NCI-H2081 (cell line): Measurements from ENCODE around the gene CCND3.

ENCODE experiments used
- DNase-seq, 2 experiments: peaks; one replicate each; lab custom pipeline; 2025; lab: John Stamatoyannopoulos, UW

The CCND3 gene

DNA sequence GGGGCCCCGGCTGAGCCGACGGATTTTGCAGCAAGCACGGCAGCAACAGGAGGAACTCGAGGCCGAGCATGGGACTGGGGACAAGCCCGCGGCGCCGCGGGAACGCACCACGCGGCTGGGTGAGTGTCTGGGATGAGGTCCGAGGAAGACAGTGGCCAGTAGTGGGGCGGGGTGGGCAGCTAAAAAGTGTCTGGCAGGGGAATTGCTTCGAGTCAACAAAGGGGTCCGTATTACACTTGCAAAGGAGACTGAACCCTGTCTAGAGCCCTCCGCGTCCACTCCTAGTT lies 20.0 kb downstream of the CCND3 start:
- peak in 1 of 2 experiments; percentile 42 for DNase-seq

- peak; percentile 86 to 88 for DNase-seq
Measured at GRCh38 chr6:41920921-41921711, 20.5 kb downstream of the CCND3 start, which contains the start of the genes BYSL and MED20. Gene BYSL, plus strand, starts transcription at chr6:41921499. Its CDS starts 64 bp downstream, at chr6:41921563. Gene MED20, minus strand, starts transcription at chr6:41921139. Its CDS starts 121 bp downstream, at chr6:41921018.

- no peak for DNase-seq
Measured at GRCh38 chr6:41917528-41917927, 24.1 kb downstream of the CCND3 start.

DNA sequence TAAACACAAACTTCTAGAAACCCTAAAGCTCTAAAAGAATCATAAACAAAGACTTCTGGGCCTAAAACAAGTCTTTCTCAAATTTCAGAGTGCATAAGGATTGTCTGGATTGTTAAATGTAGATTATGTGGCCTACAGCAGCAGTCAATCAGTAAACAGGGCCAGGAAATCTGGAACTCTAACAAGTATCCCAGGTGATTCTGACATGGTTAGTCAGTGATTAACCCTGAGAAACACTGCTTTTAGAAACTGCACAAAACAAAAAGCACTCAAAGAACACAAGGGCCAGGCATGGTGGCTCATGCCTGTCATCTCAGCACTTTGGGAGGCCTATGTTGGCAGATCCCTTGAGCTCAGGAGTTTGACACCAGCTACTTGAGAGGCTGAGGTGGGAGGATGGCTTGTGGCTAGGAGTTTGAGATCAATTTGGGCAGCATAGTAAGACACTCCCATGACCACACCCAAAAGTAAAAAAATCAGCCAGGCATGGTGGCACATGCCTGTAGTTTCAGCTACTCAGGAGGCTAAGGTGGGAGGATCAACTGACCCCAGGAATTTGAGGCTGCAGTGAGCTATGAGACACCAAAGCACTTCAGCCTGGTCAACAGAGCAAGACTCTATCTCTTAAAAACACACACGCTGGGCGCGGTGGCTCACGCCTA lies 26.6 kb downstream of the CCND3 start:
- DNase-seq: no peak

DNA sequence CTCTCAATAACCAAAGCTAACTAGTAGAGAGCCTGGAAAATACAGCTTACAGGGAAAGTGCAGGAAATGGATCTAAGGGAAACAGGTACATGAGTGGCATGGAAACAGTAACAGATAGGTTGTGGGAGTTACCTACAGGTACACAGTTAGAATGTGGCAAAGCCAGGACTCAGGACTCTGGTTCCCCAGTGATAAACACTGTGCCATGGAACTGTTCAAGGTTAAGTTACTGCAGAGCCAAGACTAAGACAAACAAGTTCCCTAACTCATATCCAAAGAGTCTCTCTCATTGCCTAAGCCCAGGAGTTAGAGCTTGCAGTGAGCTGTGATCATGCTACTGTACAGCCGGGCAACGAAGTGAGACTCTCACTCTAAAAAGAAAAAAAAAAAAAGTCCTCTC lies 27.3 kb downstream of the CCND3 start:
- DNase-seq: no peak

GRCh38 chr6:41909727-41910126 lies 31.9 kb downstream of the CCND3 start:
- no peak for DNase-seq

DNA sequence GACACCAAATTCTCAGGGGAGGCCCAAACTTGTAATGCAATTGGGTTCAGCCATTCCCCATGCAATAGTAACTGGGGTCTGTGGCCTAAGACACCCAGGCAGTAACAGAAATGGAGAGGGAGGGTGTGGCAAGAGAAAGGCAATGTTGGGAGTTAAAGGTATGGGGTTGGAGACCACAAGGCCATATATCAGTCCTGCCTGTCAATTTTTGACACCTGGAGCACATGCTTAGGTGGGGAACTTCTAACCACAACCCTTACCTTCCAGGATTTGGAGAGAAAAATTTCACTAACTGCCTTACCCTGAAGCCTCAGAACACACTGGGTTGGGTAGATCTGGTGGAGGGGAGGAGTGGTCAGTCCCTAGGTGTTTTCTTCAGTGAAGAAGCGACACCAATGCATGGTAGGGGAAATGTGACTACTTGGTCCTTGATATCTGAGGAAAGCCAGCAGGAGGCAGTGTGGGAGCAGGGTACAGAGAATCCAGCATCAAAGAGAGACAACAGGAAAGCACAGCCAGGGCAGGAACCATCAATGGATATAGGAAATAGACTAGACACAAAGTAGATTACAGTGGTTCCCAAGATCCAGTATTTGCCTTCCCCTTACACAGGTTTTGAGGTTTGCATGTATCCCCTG lies 39.6 kb downstream of the CCND3 start:
- no peak for DNase-seq

DNA sequence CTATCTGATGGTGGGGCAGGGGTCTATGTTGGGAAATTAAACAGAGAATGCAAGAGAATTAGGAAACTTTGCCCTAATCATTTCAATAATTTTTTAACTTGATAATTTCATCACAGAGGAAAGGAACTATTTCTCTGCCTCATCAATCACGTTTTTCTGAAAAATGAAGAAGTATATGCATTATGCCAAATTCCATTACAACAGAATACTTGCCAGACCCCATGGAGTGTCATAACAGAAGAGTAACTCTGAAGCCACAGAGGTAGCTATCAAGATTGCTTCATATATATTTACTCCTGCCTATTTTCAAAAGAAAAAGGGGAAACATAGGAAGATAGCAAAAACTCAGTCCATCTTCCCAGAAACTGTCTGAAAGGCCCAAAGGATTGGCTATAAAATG lies 40.7 kb downstream of the CCND3 start:
- DNase-seq: no peak

- DNase-seq: no peak
Measured at GRCh38 chr6:41896281-41896680, 45.3 kb downstream of the CCND3 start.

- DNase-seq: peak; percentile 87 to 90
Measured at GRCh38 chr6:41895300-41896233, 46.0 kb downstream of the CCND3 start, which contains the start of gene USP49. Gene USP49, minus strand, starts transcription at chr6:41895375. Its CDS starts 88,392 bp downstream, at chr6:41806983.

DNA sequence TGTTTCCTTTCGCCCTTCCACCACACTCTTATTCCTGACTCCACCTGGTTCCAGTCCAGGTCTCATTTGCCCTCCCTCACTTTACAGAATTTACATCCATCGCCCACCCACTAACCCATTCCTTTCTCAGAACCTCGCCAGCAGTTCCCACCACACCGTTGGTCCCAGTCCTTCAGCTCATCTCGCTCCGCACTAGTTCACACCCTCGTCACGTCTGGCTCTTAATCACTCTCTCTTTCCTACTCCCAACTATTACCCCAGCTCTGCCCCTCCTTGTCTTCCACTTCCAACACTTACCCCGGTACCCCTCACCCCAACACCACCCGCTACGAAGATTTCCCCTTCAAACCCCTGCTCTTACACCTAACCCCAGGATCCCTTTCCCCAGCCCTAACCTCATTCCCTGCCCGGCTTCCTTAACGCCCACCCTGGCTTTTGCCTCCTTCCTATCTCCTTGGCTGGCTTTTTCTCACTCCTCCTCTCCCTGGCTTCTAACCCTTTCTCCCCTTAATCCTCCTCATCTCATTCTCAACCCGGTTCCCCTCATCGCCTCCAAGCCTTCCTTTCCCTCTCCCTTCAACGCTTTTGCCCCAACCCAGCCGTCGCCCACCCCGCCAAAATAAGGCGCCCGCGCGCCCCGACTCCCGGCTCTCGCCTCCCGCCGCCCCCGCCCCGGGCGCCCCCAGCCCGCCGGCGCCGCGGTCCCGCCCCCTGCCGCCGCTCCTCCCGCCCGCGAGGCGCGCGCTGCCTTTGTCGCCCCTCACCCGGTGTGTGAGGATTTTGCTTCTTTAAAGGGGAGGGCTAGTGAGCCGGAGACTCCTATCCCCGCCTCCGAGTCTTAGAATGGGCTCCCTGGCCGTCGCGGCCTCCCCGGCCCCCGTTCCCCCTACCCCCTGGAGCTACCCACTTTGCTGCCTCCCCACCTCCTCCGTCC lies 47.0 kb downstream of the CCND3 start:
- DNase-seq: no peak

DNA sequence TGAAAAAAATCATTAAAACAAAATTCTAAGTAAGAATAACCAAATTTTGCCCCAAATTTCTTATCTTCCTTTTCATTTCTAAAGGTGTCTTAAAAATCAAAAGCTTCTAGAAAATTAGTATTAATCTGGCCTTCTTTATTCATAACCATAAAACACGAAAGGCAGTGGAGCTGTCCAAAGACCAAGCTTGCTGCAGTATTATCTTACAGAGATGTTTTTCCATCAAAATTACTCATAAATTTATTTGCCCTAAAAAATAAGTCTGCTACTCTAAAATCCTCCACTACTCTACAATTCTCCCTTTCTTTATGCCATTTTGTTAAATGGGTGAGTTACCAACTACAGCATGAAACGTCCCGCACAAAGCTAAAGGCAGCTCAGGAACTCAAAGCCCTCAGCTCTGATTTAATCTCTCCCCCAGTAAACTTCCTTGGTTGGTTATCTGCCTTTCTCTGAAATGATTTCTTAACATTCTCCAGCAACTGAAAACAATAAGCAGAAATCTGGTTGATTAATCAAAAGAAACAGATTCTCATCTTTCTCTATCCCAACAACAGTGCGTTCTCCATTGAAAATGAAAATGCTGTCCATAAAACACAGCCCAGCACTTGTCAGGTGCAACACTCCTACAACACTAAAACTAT lies 48.6 kb downstream of the CCND3 start:
- no peak for DNase-seq

DNA sequence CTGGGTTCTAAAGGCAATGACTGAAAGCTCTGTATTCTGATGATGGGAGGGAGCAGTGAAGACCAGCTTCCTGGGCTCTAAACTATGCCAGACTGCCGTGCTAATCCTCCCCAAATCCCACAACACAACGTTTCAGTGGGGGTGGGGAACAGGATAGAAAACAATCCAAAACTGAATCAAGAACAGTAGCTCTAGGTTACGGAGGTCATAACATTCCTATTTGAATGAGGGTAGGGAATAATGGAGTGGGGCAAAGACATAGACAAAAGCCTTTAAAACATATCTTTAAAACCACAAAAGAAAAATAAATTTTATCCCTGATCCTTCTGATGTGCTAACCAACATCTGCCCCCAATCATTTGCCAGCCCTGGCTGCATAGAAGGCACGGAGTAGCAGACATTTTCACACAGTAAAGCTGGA lies 54.3 kb downstream of the CCND3 start:
- DNase-seq: no peak

DNA sequence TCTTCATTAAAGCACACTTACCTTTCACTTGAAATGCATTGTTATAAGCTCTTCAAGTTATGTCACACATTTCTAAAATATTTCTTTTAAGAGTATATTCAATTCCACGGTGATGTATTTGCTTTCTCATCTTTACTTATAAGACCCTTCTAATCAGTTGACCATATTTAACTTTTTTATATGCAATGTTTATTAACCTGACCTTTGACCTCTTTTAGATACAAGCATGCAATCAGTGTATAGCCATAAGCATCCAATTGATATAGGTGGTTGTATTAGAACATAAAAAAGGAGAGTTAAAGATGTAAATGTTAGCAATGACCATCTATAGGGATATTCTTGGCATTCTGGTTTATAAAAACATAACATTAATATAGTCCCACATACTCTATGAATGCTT lies 55.7 kb downstream of the CCND3 start:
- DNase-seq: no peak

GRCh38 chr6:41884957-41885356 lies 56.7 kb downstream of the CCND3 start:
- no peak for DNase-seq
